Activated CD4-positive, alpha-beta T cell treated with anti-CD3 and anti-CD28 coated beads for 48 hours (primary cell): ENCODE results near the gene ZNF697.
A peak's percentile ranks its signal among the peaks of the same experiment; 100 is the strongest.
"Not testable (repeated sequence)": the region's sequence is repeated elsewhere in the genome, so short reads cannot be mapped to it uniquely, and the experiment has no call there.

Experiments
- DNase-seq: peaks from one replicate; pipeline ENCODE4 v3.0.0-alpha.2; 2020

Gene ZNF697

DNA sequence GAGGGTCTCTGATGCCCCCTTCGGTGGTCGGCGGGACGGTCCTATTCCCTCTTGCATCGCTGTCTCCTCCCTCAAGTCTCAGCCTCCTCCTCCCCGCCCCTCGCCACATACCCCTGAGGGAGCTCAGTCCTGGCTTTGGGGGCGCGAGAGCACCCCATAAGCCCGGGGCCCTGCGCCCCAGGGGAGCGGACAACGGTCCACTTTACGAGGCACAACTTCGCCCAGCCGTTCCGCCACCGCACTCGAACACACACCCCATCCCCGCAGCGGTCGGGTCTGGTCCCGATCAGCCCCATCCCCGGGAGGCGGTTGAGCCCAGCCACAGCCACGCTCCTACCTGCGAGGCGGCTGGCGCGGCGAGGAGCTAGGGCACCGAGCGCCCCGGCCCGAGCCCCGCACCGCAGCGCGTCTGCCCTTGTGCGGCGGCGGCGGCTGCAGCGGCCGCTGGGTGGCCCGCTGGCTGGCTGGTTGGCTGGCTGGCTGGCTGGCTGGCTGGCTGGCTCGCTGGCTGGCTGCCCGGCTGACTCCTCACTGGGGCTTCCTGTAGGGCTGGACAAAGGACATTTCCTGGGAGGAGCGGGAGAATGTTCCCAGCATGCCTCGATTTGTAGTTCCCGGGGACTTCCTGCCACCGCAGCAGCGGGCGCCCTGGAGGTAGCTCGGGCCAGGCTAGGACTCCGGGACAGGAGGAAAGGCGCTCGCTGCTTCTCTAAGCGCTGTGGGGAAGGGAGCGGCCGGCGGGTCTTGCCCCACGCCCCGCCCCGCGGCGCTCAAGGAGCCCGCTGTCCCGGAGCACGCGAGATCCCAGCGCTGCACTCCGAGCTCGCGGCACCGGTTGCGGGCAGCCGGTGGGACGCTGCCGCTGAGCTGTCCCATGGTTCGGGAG lies at the start of gene ZNF697:
Gene ZNF697, minus strand, starts transcription at position 533 of the 886 bp plus-strand sequence. CDS start 22,166 bp downstream, outside the sequence.
- peak; percentile 66 for DNase-seq

DNA sequence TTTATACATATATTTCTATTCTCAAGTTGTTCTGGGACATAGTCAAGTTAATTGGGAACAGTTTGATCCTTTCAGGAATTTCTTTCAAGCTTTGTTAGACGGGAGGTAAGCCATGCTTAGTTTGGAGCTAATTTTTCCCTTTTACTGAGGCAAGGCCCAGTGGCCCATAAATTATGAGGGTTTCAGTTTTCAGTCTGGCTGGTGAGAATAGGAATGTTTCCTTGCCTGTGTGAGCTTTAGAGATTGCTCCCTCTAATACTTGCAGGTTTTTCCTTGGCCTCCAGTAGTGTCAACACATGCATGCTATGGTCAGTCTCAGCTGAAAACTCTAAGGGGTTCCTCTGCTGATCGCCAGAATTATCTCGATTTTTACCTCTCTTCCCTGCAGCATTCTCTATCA lies 49.5 kb upstream of the ZNF697 start:
- DNase-seq: no peak

DNA sequence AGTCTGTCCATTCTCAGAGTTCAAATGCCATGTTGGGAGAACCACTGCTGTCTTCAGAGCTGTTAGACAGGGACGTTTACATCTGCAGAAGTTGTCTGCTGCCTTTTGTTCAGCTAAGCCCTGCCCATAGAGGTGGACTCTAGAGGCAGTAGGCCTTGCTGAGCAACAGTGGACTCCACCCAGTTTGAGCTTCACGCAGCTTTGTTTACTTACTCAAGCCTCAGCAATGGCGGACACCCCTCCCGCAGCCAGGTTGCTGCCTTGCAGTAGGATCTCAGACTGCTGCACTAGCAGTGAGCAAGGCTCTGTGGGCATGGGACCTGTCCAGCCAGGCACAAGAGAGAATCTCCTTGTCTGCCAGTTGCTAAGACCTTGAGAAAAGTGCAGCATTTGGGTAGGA lies 48.8 kb upstream of the ZNF697 start:
- DNase-seq: not testable (repeated sequence)

DNA sequence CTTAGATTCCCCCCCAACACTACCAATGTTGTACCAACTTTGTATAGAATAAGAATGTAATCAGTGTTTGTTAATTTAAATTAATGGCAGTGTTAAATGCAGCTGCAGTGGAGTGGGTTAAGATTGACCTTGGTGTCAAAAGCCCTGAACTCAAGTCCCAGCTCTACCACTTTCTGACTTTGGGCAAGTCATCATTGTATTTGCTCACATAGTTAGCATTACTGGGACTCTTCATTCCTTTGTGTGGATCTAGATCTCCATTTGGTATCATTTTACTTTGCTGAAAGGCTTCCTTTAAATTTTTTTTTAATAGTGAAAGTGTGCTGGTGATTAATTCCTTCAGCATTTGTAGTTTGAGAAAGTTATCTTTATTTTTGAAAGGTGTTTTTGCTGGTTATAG lies 41.4 kb upstream of the ZNF697 start:
- no peak for DNase-seq

DNA sequence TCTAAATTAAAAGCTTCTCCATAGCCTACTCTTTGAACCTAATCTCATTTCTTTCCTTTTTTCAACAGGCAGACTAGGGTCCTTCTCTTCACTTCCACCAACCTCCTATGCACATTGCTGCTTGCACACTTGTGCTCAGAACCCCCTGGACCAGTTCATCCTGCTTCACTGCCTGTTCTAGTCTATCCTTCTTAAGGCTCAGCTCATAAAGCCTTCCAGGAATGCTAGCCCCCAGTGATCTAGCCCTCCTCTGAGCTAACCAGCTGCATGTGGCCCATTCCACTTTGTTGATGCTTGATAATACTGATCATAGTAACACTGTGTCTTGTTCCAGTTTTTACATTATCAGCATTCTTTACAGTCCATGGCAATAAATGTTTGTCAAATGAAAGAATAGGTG lies 40.7 kb upstream of the ZNF697 start:
- DNase-seq: no peak

DNA sequence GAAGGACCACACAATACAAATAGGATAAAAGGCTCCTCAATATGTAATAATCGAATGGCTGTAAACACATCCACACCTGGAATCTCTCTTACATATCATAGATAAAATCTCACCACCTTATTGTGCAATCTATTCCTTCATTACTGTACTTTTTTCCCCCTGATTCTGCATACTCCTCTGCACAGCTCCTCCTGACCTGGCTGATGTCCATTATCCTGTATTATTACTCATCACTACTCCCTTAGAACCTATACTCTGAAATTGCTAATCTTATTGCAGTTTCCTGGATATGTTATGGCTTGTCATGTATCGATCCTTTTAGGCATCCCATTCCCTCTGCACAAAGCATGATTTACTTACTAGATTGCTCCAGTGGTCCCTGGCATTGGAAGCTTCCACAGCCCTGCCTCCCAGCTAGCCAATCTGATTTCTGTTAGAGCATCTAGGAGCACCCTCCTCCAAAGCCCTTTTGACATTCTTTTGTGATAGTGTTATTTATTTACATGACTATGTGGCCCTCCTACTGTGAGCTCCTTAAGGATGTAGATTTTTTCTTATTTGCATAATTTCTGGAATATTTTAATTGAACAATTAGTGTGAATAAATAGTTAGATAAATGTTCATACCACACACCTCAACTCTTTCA lies 39.5 kb upstream of the ZNF697 start:
- no peak for DNase-seq

DNA sequence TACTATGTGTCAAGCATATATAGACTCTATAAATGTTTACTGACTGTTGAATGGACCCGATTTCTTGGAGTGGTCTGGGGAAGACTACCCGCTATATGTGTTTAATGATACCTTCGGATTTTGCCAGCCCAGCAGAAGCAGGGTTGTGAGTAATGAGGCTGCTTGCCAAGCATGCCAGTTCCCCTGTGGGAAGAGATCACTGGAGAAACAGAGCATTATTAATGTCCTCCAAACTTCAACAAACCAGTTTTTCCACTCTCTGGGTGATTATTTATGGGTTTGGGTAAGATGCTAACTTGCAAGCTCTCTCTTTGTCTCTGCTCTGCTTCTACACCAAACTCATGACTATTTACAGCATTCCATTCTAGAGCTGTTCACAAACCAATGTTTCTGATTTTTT lies 38.6 kb upstream of the ZNF697 start:
- DNase-seq: no peak

DNA sequence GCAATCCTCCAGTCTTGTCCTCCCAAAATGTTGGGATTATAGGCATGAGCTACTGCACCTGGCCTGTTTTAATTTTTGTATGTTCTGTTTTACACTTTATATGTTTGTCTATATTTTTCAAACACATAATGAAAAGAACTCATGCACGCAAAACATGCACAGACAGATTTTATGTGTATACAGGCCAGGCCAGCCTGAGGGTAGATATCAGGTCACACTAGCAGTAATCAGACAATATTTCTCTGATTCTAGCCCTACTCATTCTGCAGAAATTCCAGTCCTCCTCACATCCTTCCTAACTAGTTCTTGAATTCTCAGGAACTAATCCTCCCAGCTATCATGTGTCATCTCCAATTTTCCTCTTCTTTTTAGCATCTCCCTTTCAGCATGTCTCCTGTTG lies 35.8 kb upstream of the ZNF697 start:
- DNase-seq: no peak

DNA sequence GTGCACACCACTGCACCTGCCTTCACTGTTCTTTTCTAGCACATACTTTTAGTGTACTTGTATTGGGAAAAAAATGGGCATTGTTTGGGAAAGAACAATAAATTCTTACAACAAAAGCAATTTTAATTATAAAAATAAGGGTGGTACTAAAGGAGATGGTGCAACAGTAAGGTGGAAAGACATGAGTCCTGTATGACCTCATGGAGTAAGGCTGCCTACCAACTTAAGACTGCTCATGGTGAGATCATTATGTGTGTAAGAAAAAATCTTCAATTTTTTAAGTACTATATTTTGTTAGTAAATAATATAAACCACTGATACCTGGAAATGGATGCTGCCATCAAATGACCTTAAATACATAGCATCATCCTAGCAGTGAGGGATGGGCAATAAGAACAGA lies 34.1 kb upstream of the ZNF697 start:
- DNase-seq: no peak

DNA sequence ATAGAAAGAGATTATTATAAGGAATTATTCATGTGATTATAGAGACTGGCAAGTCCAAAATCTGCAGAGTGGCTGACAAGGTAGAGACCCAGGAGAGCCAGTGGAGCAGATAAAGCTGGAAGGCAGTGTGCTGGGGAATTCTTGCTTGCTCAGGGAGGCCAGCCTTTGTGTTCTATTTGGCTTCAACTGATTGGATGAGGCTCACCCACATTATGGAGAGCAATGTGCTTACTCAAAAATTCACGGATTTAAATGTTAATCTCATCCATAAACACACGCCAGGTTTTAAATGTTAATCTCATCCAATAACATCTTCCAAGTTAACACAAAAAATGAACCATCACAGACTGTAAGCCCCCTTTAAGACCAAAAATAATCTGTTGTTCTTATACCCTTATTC lies 33.5 kb upstream of the ZNF697 start:
- DNase-seq: no peak

DNA sequence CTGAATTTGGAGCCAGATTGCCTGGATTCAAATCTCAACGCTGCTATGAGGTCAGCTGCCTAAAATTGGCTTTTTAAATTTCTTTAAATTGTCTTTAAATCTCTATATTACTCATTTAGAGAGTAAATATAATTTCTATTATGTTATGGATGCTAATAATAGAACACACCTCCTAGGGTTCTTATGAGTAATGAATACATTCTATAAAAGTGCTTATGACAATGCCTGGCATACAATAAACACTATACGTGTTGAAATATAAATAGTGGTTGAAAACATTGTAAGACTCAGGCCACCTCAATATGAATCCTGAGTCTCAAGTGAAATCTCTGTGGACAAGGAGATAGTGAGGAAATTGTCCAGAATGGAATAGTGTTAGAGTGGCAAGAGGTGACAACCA lies 32.7 kb upstream of the ZNF697 start:
- DNase-seq: no peak

DNA sequence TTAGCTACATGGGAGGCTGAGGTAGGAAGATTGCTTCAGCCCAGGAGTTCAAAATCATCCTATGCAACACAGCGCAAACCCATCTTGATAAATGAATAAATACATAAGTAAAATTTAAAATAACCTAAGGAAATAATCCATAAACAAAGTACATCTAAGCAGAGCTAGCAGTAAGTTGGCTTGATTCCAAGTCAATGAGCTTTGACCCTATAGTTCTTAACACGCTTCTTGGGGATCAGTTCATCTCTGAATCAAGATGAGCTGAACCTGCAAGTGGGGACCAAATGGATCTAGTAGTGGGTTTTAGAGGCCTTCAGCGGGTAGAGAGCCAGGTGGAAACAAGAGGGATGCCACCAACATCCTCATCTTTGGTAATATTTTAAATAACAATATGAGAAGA lies 32.1 kb upstream of the ZNF697 start:
- no peak for DNase-seq

DNA sequence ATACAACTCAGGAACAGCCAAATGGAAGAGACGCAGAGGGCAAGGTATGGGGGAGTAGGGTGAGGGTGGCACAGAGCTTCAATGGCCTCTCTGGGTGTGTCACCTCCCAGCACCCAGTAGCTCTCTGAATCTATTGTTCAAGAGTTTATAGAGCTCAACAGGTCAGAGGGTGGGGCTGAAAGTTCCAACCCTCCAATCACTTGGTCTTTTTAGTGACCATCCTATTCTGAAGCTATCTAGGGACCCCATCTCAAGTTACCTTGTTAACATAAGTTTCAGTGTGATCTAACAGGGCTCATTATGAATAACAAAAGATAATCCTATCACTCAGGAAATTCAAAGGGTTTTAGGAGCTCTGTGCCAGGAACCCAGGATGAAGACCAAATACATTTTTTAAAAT lies 31.2 kb upstream of the ZNF697 start:
- DNase-seq: no peak

DNA sequence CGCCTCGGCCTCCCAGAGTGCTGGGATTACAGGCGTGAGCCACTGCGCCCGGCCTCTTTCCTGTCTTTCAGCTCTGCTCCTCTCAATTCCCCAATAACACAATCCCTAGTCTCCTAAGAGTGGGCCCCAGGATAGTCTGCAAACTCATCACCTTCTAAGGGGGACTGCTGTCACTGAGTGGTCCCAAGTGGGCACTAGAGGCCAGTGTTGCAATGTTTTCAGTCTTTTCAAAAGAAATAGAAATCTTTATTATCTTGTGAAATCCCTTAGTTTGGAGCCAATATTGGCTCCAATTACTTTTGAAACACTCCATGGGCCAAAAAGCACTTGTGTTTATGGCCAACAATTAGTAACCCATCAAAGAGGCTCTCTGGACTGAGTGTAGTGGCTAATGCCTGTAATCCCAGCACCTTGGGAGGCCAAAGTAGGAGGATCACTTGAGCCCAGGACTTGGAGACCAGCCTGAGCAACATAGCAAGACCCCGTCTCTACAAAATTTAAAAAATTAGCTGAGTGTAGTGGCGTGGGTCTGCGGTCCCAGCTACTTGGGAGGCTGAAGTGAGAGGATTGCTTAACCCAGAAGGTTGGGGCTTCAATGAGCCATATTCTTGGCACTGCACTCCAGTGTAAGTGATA lies 28.6 kb upstream of the ZNF697 start:
- DNase-seq: no peak

DNA sequence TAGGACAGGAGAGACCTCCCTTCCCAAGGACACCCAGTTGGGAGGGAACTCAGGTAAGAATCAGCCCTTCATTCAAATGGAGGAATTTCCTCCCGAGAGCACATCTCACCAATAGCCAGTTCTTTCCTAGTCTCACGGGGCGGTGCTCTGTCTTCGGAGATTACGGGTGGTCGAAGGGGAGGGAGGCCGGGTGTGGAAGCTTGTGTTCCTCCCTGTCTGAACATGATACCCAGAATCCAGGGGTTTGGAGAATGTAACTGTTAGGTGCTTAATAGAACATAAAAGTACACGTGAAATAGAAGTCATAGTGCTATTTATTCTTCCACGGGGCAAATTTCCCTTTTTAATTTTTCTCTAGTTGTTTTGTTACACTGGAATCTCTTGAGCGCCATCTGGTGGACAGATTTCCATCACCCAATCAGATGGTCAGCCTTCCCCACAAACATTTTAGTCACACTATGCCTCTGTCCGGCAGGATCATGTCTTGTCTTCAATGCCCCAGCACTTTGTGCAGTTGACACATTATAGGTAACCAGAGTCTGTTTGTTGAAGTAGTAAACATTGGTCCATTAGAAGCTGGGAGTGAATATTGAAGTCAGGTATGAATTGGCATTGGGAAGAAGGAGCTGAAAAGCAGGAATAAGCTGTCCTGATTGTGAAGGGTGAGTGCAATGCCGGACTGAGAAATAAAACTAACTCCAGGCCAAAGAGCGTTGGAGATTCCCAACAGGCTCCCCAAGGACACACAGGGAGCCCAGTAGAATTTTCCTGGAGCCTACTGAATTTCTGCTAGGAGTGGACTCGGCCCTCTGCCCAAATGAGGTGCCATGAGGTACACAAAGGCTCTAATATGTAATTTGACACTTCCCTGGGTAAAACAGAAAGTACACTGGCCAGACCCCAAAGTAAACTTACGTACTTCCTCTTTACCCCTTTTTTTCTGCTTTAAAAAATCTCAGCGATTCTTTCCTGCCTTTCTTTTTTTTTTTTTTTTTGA lies 27.6 kb upstream of the ZNF697 start:
- DNase-seq: peak; percentile 81

DNA sequence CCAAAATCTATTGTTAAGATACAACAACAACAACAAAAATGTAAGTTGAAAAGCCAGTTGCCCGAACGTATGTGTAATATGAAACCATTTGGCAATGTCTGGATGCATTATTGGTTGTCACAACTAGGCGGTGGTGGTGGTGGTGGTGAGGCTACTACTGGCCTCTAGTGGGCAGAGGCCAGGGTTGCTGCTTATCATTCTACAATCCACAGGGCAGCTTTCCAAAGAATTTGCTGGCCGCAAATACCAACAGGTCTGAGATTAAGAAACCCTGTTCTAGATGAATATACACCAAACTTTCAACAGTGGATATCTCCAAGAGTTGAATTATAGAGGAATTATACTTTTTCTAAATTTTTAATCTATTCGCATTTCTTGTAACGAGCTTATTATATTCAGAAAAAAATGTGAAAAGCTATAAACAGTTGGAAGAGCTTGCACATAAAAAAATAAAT lies 26.8 kb upstream of the ZNF697 start:
- peak; percentile 51 for DNase-seq

DNA sequence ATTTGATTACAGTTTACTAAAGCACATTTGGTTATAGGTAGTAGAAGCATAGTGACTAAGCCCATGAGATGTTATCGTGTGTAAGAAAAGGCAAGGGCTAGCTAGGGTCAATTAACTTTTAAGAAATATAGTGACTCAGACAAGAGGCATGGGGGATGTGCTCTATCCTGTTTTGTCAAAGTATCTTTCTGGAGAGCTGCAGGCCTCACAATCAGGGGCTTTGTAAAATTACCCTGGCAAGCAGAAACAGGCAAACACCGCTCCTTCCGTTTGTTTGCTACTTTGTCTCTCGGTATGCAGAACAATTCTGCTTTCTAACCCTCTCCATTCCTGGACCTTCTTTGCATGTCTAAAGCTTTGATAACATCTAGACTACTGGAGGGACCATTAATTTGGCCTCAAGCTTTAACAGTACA lies 26.1 kb upstream of the ZNF697 start:
- DNase-seq: no peak

DNA sequence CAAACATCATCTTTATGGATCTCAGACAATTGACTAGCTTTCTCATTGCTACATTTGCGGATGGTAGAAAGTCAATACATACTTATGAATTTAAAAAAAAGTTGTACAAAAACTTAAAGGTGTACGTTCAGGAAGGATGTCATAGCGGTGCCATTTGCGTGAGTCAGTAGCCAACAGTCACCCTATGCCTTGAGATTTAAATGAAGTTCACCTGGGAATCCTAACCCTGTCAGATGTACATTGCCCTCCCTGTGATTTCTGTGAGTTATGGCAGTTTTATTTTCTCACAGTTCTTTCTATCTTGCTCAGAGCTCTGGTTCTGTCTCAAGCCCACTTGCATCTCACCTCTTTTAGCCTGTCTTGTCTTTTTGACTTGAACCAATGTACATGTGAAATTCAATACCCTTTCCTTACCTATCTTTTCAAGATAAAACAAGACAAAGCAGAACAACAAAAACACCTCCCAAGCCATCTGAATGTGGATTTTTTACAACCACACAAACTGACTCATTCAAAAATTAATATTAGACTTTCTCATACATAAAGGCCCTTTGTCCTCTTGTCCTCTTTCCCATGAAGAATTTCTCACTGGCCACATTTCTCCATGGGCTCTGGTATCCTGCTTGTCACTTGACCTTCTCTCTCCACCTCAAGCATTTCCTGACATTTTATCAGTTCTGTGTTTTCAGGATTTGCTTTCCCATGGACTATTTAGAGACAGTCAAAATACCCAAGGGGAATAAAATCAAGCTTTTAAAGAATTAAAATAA lies 25.3 kb upstream of the ZNF697 start:
- DNase-seq: no peak

DNA sequence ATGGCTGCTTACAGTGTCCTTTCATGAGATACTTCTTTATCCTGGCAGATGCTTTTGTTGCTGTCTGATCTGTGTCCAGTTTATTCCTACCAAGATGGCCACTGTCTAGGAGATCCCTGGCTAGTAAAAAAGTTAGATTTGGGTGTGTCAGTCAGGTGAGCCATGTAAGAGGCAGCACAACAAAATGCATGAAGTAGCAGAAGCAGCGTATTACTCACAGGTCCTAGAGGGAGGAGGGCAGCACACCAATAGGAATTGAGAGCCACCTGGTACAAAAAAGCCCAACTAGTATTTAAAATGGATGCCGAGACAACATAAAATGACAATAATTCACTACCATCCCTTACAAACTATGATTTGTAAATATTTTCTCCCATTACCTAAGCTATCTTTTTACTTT lies 22.8 kb upstream of the ZNF697 start:
- DNase-seq: no peak

DNA sequence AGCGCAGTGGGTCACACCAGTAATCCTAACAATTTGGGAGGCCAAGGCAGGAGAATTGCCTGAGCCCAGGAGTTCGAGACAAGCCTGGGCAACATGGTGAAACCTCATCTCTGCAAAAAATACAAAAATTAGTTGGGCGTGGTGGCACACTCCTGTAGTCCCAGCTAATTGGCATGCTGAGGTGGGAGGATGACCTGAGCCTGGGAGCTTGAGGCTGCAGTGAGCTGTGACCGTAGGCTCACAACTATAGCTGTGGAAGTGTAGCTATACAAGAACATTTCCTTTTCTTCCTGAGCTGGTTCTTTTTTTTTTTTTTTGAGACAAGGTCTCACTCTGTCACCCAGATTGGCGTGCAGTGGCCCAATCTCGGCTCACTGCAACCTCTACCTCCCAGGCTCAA lies 19.1 kb upstream of the ZNF697 start:
- DNase-seq: no peak

DNA sequence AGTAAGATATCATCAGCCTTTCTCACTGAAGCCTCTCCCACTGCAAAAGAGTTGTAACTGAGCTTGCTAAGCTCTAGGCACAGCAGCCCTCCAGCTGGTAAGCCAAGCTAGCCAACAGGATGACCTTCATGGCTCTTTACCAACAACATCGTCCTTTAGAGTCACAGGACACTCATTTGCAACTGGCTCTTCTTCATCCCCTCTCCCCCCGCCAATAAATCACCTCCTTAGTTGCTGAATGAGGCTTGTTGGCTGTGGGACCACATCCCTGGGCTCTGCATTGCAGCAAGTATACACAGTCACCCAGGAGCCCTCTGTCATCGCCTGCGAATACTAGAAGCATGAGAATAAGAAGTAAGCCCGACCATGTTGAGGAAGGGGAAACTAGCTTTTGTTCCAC lies 16.0 kb upstream of the ZNF697 start:
- DNase-seq: no peak

DNA sequence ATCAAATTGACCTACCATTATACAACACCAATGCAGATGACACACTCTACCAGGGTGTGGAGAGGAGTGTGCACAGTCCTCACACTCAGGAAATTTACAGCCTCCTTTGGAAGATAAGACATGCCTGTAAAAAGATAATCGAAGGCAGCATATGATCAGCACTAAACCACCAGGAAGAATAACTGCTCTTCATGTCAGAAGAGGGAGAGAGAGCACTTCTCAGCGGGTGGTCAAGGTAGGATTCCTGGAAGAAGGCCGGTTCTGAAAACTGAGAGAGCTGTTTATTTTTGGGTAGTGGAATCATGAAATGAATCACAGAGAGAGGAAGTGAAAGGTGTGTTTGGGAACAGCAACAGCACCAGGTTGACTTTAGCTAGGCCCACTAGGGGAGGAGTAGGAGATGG lies 14.0 kb upstream of the ZNF697 start:
- DNase-seq: no peak
